PC-3 (cell line): Measurements from ENCODE around the gene BMF. TPM values are rescaled to one million over a fixed set of nuclear protein-coding genes. Genes with fewer than 3 reads are reported as not detected.

Experiments used
- ATAC-seq: fragments of 200-7000 bp; cut with Tn5 transposase; 2 replicates; pipeline ENCODE4 v1.9.1; 2020; ENCODE audit warnings: mild to moderate bottlenecking, moderate library complexity
- BruUV-seq: library from RNA; stranded (reverse); fragments of 400-500 nt; replicated peaks from 2 replicates; lab custom pipeline; 2021; lab: Mats Ljungman, UMichigan
- CTCF ChIA-PET: fragments of 300-600 bp; sonication (Branson Sonifier 250); formaldehyde crosslinking; loops from one replicate; lab custom pipeline; 2022; ENCODE audit warnings: antibody characterized with exemption; lab: Charles Lee
- POLR2A ChIA-PET: fragments of 300-600 bp; sonication (Branson Sonifier 250); formaldehyde crosslinking; loops from one replicate; lab custom pipeline; 2022; ENCODE audit warnings: antibody characterized with exemption; ENCODE audit not compliant: unreplicated experiment; lab: Charles Lee
- DNase-seq: peaks from one replicate; pipeline ENCODE4 v3.0.0-alpha.2; 2015
- H2AFZ ChIP-seq: fragments of 300-600 bp; sonication (generic); 2 replicates; pipeline ENCODE4 v1.6.0; 2016; ENCODE audit warnings: antibody characterized with exemption, low read length
- H3F3A ChIP-seq: fragments of 300-600 bp; sonication (generic); one replicate; pipeline ENCODE4 v1.6.0; 2017; ENCODE audit warnings: antibody characterized with exemption, low read length, control low read depth, mild to moderate bottlenecking; ENCODE audit not compliant: unreplicated experiment
- H3K27ac ChIP-seq: fragments of 300-600 bp; sonication (generic); 2 replicates; pipeline ENCODE4 v1.5.1; 2016; ENCODE audit warnings: mild to moderate bottlenecking, low read length
- H3K27me3 ChIP-seq: fragments of 300-600 bp; sonication (generic); 2 replicates; pipeline ENCODE4 v1.6.1; 2016; ENCODE audit warnings: low read length, mixed read lengths
- H3K36me3 ChIP-seq: fragments of 300-600 bp; sonication (generic); 2 replicates; pipeline ENCODE4 v1.6.1; 2016; ENCODE audit warnings: low read depth, mixed run types, low read length, mixed read lengths
- H3K4me1 ChIP-seq: fragments of 300-600 bp; sonication (generic); 2 replicates; pipeline ENCODE4 v1.5.1; 2016; ENCODE audit warnings: low read length; ENCODE audit not compliant: insufficient read depth
- H3K4me2 ChIP-seq: fragments of 300-600 bp; sonication (generic); 2 replicates; pipeline ENCODE4 v1.6.0; 2016; ENCODE audit warnings: low read length
- H3K4me3 ChIP-seq: fragments of 300-600 bp; sonication (generic); 2 replicates; pipeline ENCODE4 v1.5.1; 2016; ENCODE audit warnings: mild to moderate bottlenecking, low read length, mixed read lengths
- H3K79me2 ChIP-seq: fragments of 300-600 bp; sonication (generic); 2 replicates; pipeline ENCODE4 v1.6.1; 2017; ENCODE audit warnings: low read length, mixed read lengths
- H3K9ac ChIP-seq: fragments of 300-600 bp; sonication (generic); 2 replicates; pipeline ENCODE4 v1.6.0; 2016; ENCODE audit warnings: mild to moderate bottlenecking, low read length
- H3K9me2 ChIP-seq: fragments of 300-600 bp; sonication (generic); replicated peaks from 2 replicates; pipeline ENCODE4 v1.6.1; 2016; ENCODE audit warnings: mixed run types, low read length, mixed read lengths
- H3K9me3 ChIP-seq: fragments of 300-600 bp; sonication (generic); 2 replicates; pipeline ENCODE4 v1.6.1; 2016; ENCODE audit warnings: low read length, mixed read lengths
- H4K20me1 ChIP-seq: fragments of 300-600 bp; sonication (generic); 2 replicates; pipeline ENCODE4 v1.6.1; 2016; ENCODE audit warnings: low read length, mixed read lengths
- EZH2 ChIP-seq: fragments of 300-600 bp; sonication (generic); IDR thresholded peaks from one replicate; pipeline ENCODE4 v1.6.1; 2017; ENCODE audit warnings: antibody characterized with exemption, mild to moderate bottlenecking, low read length; ENCODE audit not compliant: unreplicated experiment
- EZH2phosphoT487 ChIP-seq: fragments of 300-600 bp; sonication (generic); IDR thresholded peaks from 2 replicates; pipeline ENCODE4 v1.6.1; 2018; ENCODE audit warnings: mild to moderate bottlenecking, antibody characterized with exemption, low read length, borderline replicate concordance
- intact Hi-C: fragments of 100-400 bp; cut with micrococcal nuclease; formaldehyde crosslinking; loops from 2 replicates; pipeline ENCODE4 v1.9.0; 2023
- total RNA-seq: library from RNA; depleted of rRNA; stranded (reverse); fragments of >200 nt; gene quantifications from 2 replicates; pipeline ENCODE4 v1.2.3, GENCODE V29; 2014
- TF ChIP-seq, protein P1 (sequence below): fragments of 300-600 bp; sonication (generic); conservative IDR thresholded peaks from 2 replicates; pipeline ENCODE4 v1.5.1; 2017; ENCODE audit warnings: antibody characterized with exemption, low read depth, mild to moderate bottlenecking, low read length

BMF gene
- total RNA-seq, 1 experiment from 2014 or later, result 0.95 TPM

DNA sequence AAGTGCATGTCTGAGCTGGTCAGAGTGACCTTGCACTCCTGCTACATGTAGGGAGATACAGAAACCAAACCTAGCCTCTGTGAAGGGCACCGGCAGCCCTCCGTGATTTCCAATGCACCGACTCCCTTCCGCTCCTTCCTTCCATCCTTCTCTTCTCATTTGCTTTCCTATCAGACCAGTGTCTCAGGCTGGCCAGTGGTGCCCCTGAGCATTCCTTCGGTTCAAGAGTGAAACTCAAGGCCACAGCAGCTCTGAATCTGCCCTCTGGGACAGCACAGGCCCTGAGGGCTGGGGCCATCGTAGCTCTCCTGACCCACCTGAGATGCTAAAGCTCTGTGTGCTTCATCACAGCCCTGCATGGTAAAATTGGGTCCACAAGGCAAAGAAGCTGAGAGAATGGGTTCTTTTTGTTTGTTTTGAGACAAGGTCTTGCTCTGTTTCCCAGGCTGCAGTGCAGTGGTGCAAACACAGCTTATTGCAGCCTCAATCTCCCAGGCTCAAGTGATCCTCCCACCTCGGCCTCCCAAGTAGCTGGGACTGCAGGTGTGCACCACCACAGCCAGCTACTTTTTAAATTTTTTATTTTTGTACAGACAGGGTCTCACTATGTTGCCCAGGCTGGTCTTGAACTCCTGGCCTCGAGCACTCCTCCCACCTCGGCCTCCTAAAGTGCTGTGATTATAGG is 2.3 kb upstream of the BMF start:
- H3K9me3 ChIP-seq, result no peaks in the 10 kb centered on the region
- no peaks in the 10 kb centered on the region for H3K79me2 ChIP-seq
- no peak overlapping the region for H2AFZ ChIP-seq
- no TSS peak for BruUV-seq
- TF ChIP-seq EZH2phosphoT487 (no peak), EZH2 (no peak)
- TF ChIP-seq, protein P1, sequence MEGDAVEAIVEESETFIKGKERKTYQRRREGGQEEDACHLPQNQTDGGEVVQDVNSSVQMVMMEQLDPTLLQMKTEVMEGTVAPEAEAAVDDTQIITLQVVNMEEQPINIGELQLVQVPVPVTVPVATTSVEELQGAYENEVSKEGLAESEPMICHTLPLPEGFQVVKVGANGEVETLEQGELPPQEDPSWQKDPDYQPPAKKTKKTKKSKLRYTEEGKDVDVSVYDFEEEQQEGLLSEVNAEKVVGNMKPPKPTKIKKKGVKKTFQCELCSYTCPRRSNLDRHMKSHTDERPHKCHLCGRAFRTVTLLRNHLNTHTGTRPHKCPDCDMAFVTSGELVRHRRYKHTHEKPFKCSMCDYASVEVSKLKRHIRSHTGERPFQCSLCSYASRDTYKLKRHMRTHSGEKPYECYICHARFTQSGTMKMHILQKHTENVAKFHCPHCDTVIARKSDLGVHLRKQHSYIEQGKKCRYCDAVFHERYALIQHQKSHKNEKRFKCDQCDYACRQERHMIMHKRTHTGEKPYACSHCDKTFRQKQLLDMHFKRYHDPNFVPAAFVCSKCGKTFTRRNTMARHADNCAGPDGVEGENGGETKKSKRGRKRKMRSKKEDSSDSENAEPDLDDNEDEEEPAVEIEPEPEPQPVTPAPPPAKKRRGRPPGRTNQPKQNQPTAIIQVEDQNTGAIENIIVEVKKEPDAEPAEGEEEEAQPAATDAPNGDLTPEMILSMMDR, result no peak
- H3K36me3 ChIP-seq, result no peaks in the 10 kb centered on the region
- intact Hi-C loops, result no loop called here
- DNase-seq, result no peak
- H4K20me1 ChIP-seq, result no peaks in the 10 kb centered on the region
- no peaks in the 10 kb centered on the region for H3K27me3 ChIP-seq
- CTCF ChIA-PET, result no interaction called here
- no peak overlapping the region for H3K9ac ChIP-seq
- H3F3A ChIP-seq, result peaks cover 6% of the 10 kb centered on the region
- peaks cover 30% of the 10 kb centered on the region for H3K4me1 ChIP-seq
- no peaks in the 10 kb centered on the region for H3K9me2 ChIP-seq
- H3K4me3 ChIP-seq, result no peak overlapping the region
- H3K27ac ChIP-seq, result no peak overlapping the region
- H3K4me2 ChIP-seq, result no peak overlapping the region
- POLR2A ChIA-PET, result no interaction called here
- no peak for ATAC-seq

DNA sequence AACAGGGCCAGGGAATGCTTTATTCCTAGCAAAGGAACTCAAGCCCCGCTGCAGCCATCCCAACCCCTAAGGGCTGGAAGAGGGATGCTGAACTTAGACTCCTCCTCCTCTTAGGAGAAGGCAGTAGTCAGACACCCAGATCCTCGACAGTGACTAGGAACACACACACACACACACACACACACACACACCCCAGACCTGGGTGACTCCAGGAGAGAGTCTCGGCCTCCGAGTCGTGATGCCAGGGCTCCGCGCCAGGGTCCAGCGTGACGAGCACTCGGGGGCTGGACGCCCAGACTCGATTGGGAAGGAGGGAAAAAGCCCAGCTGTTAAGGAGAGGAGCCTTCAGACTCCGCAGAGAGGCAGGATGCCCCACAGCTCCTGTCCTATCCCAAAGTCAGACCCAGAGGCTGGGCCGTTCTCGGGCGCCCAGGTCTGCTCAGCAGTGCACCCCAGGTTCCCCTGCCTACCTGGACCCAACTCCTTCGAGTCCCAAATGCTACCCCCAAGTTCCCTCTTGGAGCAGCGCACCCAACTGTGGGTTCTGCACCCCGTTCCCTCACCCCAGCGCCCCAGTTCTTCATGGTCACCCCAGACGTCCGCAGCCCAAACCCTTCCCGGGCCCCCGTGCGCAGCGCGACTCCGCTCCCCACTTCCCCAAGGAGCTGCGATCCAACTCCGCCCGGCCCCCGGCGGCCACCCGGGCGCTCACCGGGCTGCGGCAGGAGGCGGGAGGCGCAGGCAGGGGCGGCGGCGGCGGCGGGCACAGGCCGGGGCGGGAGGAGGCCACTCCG is 421 bp downstream of the BMF start:
- Histone ChIP-seq H3F3A (peaks cover 12% of the 10 kb centered on the region), H4K20me1 (no peaks in the 10 kb centered on the region), H3K79me2 (no peaks in the 10 kb centered on the region), H2AFZ (peak overlapping the region; percentile 82), H3K4me1 (peaks cover 57% of the 10 kb centered on the region), H3K27ac (no peak overlapping the region), H3K9me3 (no peaks in the 10 kb centered on the region), H3K9ac (peak overlapping the region; percentile 64), H3K4me2 (peak overlapping the region; percentile 99), H3K36me3 (no peaks in the 10 kb centered on the region), H3K4me3 (peak overlapping the region; percentile 82), H3K9me2 (no peaks in the 10 kb centered on the region), H3K27me3 (no peaks in the 10 kb centered on the region)
- POLR2A ChIA-PET, result no interaction called here
- intact Hi-C loops, result loop anchor here (2.0 to 5.0 kb wide), 5 partner anchors 43 to 321 kb away; partner anchors contain the start of gene BUB1B
- peak; percentile 32 for DNase-seq
- peak; percentile 1; the same call in 1 of the 2 replicates for ATAC-seq
- TF ChIP-seq EZH2phosphoT487, result no peak
- TF ChIP-seq EZH2, result no peak
- TF ChIP-seq, protein P1, result no peak
- BruUV-seq, result TSS peak; percentile 35
- CTCF ChIA-PET, result interaction anchor here (0.5 to 4.0 kb wide), 2 partner anchors 8 to 62 kb away, joined by 7 to 57 read pairs; no protein-coding TSS in a partner anchor
